Measurements from ENCODE around the gene ZNF846. TPM values are rescaled to one million over a fixed set of nuclear protein-coding genes. Genes with fewer than 3 reads are reported as not detected.
"Not testable (repeated sequence)": the region's sequence is repeated elsewhere in the genome, so short reads cannot be mapped to it uniquely, and the experiment has no call there.

ZNF846 gene
- total RNA-seq, 6 experiments from 2014 or later: 2.8 to 4.6 (median 4.0) TPM

GRCh38 chr19:9789066-9789465 is 20.5 kb upstream of the ZNF846 start:
- DNase-seq: peak in 1 of 3 donors; percentile 51
- no peak for ATAC-seq
- Histone ChIP-seq H3K9me3 (no peaks in the 10 kb centered on the region), H3K4me3 (no peak overlapping the region), H3K36me3 (no peaks in the 10 kb centered on the region), H3K27ac (no peak overlapping the region), H3K27me3 (no peaks in the 10 kb centered on the region), H3K4me1 (peaks cover 0 to 14% (median 2%) of the 10 kb centered on the region in 4 donors)
- intact Hi-C loops (cut with DNase I): loop anchor here (5.0 kb wide), 2 partner anchors 162 to 167 kb away; partner anchors contain the start of gene ZNF561 (in 1 of the 2)
- TF ChIP-seq CTCF (IDR thresholded peaks at IDR 0.05): no peak
- no peak for TF ChIP-seq POLR2A (IDR thresholded peaks at IDR 0.05)
- 73% methylated on average over 9 of the region's 11 CpGs for WGBS (ENCODE audit: insufficient coverage, low coverage, low lambda C conversion rate, missing lambda C conversion rate)

DNA sequence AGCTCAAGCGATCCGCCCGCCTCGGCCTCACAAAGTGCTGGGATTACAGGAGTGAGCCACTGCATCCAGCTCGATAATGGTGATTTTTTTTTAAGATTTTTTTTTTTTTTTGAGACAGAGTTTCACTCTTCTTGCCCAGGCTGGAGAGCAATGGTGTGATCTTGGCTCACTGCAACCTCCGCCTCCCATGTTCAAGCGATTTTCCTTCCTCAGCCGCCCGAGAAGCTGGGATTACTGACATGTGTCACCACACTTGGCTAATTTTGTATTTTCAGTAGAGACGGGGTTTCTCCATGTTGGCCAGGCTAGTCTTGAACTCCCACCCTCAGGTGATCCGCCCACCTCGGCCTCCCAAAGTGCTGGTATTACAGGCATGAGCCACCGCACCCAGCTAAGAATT is 20.1 kb upstream of the ZNF846 start:
- not testable (repeated sequence) for H3K4me3 ChIP-seq, ATAC-seq, H3K27me3 ChIP-seq, H3K36me3 ChIP-seq, H3K27ac ChIP-seq, H3K9me3 ChIP-seq, DNase-seq
- intact Hi-C loops (cut with DNase I): loop anchor here (5.0 kb wide), 2 partner anchors 161 to 166 kb away; partner anchors contain the start of gene ZNF561 (in 1 of the 2)
- WGBS (ENCODE audit: insufficient coverage, low coverage, low lambda C conversion rate, missing lambda C conversion rate): 79% methylated on average over 9 of the region's 13 CpGs
- peaks cover 0 to 16% (median 2%) of the 10 kb centered on the region in 4 donors for H3K4me1 ChIP-seq

DNA sequence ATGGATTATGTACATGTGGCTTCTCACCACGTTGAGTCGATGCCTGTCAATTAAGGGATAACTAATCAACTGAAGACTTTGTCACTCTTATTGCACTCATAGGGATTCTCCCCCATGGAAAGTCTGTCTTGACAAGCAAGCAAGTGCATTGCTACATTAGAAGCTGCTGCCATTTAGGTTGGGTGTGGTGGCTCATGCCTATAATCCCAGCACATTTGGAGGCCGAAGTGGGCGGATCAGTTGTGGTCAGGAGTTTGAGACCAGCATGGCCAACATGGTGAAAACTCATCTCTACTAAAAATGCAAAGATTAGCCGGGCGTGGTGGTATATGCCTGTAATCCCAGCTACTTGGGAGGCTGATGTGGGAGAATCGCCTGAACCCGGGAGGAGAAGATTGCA is 18.3 kb upstream of the ZNF846 start:
- no peak overlapping the region for H3K4me3 ChIP-seq
- H3K27ac ChIP-seq: peak overlapping the region in 1 of 3 donors; percentile 90
- DNase-seq (no peak), ATAC-seq (no peak)
- intact Hi-C loops (cut with DNase I): loop anchor here (5.0 kb wide), 2 partner anchors 160 to 165 kb away; partner anchors contain the start of gene ZNF561 (in 1 of the 2)
- H3K27me3 ChIP-seq: no peaks in the 10 kb centered on the region
- H3K36me3 ChIP-seq: no peaks in the 10 kb centered on the region
- no peaks in the 10 kb centered on the region for H3K9me3 ChIP-seq
- TF ChIP-seq CTCF (IDR thresholded peaks at IDR 0.05): no peak
- TF ChIP-seq POLR2A (IDR thresholded peaks at IDR 0.05): no peak
- peaks cover 0 to 16% (median 2%) of the 10 kb centered on the region in 4 donors for H3K4me1 ChIP-seq
- WGBS (ENCODE audit: insufficient coverage, low coverage, low lambda C conversion rate, missing lambda C conversion rate): 93% methylated on average over 4 of the region's 8 CpGs

DNA sequence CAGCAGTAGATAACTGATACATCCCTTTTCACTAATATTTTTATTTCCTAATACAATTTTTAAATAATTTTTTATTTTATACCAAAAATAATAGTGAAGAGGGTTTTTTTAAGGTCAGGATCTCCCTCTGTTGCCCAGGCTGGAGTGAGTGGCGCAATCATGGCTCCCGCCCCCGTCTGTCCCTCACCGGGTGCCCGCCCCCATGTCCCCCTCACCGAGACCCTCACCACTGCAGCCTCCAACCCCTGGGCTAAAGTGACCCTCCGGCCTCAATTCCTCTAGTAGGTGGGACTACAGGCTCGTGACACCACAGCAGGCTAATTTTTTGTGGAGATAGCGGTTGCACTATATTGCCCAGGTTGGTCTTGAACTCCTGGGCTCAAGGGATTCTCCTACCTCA is 17.8 kb upstream of the ZNF846 start:
- no peaks in the 10 kb centered on the region for H3K27me3 ChIP-seq
- ATAC-seq (no peak), DNase-seq (peak in 1 of 3 donors; percentile 58)
- H3K4me1 ChIP-seq: peaks cover 0 to 15% (median 2%) of the 10 kb centered on the region in 4 donors
- WGBS (ENCODE audit: insufficient coverage, low coverage, low lambda C conversion rate, missing lambda C conversion rate): 50% methylated on average over 7 of the region's 9 CpGs
- H3K9me3 ChIP-seq: no peaks in the 10 kb centered on the region
- TF ChIP-seq POLR2A (IDR thresholded peaks at IDR 0.05): no peak
- no peak for TF ChIP-seq CTCF (IDR thresholded peaks at IDR 0.05)
- no peaks in the 10 kb centered on the region for H3K36me3 ChIP-seq
- intact Hi-C loops (cut with DNase I): loop anchor here (5.0 kb wide), 2 partner anchors 159 to 164 kb away; partner anchors contain the start of gene ZNF561 (in 1 of the 2)
- peak overlapping the region; percentile 81 to 92 (median 90) for H3K27ac ChIP-seq
- H3K4me3 ChIP-seq: peak overlapping the region; percentile 55 to 75 (median 73)

Data from right lobe of liver (tissue), 6 donors.